NCI-H460 (cell line): ENCODE results near the gene KCNK5. TPM values are rescaled to one million over a fixed set of nuclear protein-coding genes. Genes with fewer than 3 reads are reported as not detected.

ENCODE experiments used
- DNase-seq: peaks from one replicate; pipeline ENCODE4 v3.0.0-alpha.2; 2016; ENCODE audit warnings: low read depth; ENCODE audit errors: extremely low read depth
- total RNA-seq: library from RNA; depleted of rRNA; stranded (reverse); fragments of >200 nt; shearing (Covaris generic); gene quantifications from 2 replicates; pipeline ENCODE4 v1.2.3, GENCODE V29; 2014

KCNK5 gene
- total RNA-seq, 1 experiment from 2014 or later: 0.74 TPM

DNA sequence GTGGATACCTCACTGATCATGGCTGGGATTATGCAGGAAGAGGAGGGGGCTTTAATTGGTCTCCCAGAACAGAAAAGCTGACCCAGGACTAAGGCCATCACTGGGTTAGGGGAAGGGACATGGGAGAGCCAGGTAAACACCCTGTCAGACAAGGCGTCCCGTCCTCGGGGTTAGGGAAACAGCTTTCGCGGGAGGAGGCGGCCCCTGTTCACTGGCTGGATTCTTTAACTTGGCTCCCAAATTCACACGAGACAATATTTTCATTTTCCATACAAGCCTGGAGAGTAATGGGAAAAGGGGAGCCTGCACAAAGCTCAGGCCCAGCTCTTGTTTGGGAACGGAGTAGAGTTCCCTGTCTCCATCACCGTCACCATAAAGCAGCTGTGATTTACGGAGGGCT lies 29.3 kb downstream of the KCNK5 start:
- DNase-seq: no peak

DNA sequence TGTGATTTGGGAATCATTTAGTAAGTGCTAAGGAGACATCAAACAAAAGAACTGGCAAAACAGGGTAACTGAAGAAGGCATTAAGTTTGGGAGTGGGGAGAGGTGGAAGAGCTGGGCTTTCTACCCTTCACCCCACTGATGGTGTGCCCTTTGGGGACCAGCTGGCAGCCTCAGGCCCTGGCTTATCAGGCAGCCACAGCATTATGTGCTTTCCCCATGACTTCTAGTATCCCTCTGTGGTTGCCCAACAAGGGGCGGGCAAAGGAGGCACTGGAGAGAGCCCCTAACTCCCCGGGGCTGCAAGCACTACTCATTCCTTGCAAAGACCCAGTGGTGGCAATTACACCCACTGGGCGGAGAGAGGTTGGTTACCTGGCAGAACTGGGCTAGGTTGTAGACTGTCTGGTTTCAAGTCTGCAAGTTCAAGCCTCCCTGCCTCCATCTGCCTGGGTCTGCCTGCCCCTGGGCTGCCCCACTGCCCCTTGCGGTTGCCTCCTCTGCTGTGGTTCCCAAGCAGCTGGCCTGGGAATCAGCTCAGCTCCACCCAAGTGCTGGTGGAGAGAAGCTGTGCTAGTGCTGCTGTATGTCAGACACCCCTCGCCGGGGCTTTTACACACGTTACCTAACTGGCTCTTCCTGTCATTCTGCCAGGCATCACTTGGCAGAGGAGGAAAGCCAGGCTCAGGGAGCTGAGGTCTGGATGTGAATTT lies 29.9 kb downstream of the KCNK5 start:
- DNase-seq: no peak

DNA sequence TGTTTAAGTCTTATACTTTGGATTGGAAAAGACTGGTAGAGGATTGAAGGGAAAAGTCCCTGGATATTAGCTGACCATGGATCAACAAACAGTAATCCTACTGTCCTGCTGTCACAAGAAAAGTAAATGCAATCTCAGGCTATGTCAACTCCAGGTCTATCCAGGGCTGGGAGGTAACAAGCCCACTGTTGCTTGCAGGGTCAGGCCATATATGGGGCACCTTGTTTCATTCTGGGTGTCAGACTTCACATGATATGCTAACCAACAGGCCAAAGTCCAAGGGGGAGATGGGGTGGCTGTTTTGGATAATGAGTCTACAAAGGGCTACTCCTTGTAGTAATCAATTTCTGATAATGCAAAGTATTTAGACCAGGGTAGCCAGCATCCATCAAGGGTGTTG lies 30.7 kb downstream of the KCNK5 start:
- DNase-seq: no peak

DNA sequence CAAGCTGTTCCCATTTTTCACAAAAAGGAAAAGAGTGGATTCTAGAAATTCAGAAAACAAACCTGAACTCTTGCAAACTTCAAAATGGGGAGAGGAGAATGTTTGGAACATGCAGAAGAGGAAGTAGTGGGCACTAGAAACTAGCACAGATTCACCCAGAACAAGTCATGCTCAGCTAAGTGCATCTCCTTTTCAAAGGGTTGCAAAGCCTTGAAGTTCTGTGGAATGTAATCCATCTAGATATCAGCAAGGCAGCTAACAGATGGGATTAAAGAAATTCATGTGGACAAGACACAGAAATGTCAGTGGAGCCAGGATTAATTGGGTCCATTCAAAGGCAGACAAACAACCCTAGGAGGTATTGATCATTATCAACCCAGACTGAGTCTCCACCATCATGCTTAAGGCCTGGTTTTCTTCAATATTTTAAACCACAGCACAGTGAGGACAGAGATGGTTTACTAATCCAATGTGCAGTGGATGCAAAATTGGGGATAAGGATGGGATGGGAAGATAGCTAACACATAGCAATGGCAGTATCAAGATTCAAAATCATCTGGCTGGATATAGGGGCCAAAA lies 31.3 kb downstream of the KCNK5 start:
- no peak for DNase-seq

DNA sequence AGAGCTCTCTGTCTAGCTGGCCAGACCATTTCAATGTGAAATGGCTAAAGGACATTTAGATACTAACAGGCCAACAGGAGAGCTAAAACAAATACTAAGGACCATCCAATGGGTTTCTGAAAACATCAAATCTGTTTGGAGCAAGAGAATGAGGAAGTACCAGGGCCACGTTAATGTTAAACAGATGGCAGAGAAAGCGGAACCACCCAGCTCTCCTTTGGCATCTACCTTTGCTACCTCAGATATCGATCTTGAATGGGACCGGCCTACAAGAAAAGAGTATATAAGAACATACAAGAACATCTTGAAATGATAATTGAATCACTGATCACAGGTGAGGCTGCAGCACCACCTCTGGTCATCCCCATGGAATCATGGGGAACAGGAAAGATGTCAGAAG lies 31.8 kb downstream of the KCNK5 start:
- no peak for DNase-seq

DNA sequence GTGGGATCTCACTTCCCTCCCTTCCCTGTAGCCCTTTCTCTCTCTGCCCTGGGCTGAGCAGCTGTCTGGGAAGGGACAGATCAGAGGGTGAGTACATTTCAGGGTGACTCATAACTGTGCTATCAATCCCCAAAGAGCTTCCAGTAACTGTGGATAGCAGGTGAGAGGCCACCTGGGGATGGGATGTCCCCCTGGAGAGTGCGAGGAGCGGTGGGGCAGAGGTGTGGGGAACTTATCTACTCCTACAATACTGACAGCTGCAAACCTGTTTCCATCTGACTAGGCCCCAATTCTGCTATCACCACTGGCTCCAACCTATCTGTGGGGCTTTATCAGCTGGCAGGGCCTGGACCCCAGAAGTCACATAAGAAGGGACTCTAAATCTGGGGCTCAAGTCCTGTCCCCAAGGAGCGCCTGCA lies 32.6 kb downstream of the KCNK5 start:
- no peak for DNase-seq

DNA sequence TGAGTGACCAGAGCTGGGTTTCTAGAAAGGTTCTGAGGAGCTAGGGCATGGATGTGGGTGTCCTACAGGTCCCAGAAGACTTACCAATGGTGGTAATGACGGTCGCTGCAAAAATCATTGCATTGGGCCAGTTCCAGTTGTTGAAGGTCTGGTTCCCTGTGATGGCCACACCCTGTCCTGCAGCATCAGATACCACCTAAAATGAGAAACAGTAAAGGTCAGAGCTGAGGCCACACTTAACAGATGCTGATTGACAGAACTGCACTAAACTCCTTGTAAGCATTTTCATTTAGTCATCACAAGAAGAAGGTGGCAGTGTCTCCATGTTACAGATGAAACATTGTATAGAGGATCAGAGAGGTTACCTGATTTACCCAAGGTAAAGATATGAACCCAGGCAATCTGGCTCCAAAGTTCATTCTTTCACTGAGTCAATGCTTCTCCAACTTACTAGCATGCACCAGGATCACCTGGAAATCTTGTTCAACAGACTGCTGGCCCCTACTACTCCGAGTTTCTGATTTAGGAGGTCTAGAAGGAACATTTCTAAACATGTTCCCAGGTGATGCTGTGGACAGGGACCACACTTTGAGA lies 33.4 kb downstream of the KCNK5 start:
- no peak for DNase-seq

DNA sequence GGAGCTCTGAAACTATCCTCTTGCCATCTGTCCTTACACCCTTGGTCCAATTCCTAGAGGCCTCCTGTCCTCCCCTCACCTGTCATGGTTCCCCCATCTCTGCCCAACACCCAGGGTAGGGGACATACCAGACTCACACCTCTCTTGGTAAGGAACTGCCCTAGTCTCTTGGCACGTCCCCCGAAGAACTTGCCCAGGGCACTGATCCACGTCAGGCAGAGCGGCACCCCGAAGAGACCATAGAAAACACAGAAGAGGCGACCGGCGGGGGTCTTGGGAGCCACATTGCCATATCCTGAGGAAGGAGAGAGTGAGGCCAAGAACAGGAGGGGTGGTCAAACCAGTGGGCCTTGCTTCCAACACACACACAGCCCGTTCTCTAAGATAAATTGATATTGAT lies 34.8 kb downstream of the KCNK5 start:
- DNase-seq: no peak

DNA sequence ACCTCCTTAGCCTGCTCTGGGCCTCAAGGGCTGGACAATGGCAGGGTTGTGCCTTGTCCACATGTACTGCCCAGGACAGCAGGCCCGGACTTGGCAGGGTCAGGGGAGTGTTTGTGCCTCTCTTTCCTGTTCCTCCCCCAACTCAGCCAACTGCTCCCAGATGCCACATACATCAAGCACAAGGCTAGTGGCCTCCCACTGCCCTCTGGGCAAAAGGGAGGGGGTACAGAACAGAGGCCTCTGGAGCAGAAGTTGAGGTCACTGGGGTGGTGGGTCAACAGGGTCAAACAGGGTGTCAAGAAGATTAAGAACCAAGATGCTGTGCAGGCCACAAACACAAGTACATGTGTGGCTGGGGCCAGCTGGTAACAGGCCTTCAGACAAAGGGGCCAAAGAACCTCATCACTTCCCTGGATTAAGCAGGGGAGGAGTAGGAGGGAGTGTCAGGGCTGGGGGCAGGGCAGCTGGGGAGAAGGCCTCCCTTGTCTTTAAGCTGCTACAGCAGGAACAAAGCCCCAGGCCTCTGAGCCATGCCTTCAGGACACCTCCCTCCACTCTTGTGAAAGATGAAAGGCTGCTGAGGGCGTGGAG lies 36.0 kb downstream of the KCNK5 start:
- no peak for DNase-seq

DNA sequence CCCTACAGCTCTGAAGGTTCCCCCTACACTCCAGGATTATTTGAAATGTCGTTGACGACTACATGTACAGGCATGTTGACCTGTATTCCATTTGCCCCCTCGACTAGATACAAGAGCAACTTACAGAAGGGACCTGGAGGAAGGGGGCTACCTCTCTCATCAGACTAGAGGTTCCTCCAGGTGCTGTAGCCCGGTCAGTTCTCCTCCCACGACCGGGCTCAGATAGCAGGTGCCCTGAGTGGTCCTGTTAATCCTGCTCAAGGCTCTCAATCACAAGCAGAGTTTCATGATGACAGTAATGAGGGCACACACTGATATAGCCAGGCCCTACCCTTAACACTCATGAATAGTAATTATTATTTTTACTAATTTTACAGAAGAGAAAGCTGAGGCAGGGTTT lies 36.5 kb downstream of the KCNK5 start:
- DNase-seq: no peak

DNA sequence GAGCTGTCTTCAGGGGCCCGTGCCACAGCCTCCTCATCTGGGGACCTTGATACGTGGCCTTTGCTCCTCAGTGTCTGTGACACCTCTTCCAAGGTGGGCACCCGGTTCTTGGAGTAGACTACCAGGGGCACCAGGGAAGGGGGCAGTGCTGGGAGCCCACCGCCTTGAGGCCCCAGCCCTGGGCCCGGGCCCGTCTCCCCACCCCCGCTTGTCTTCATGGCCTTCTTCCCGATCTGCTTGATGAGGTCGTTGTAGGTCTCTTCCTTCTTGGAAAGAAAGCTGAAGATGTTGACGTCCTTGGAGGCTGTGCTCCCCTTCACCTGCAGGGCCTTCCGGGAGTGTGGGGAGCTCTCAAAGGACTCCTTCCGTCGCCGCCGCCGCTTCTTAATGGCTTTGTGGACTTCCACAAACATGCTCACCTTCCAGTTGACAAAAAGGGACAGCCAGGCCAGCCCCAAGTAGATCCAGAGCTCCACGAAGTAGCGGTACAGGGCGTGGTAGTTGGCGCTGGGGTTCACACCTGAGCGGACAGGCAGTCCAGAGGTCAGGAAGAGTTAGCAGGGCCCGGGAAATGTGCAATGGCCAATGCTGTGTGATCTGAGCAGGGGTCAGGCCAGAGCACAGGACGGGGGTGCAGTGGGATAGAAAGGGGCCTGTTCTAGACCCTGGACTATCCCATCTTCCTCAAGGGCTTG lies 37.9 kb downstream of the KCNK5 start:
- no peak for DNase-seq

DNA sequence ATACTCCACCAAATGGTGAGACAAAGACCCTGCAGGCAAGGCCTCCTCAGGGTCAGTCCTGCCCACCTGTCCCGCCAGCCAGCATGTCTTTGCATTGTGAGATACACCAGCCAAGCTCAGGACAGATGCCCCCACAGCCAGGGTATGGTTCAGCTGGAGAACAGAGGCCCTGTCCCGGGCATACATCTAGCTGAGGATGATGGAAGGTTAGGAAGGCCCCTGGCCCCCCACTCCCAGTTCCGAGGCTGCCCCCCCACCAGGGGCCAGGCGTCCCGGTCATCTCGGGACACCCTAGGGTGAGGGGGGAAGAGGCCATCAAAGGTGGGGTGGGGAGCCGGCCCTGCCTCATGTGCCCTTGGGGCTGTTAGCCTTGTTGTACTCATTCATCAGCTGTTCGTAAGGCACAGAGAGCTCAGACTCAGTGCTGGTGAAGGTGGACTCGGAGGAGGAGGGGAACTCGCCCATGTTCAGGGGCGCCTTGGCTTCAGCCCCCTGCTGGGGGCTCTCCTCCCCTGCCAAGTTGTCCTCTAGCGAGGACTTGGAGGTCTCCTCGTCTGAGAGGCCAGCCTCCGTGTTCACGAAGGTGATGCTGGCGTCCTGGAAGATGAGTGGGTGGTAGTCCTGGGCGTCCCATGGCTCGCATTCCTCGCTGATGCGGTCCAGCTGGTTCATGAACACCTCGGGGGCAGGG lies 38.6 kb downstream of the KCNK5 start:
- DNase-seq: no peak

DNA sequence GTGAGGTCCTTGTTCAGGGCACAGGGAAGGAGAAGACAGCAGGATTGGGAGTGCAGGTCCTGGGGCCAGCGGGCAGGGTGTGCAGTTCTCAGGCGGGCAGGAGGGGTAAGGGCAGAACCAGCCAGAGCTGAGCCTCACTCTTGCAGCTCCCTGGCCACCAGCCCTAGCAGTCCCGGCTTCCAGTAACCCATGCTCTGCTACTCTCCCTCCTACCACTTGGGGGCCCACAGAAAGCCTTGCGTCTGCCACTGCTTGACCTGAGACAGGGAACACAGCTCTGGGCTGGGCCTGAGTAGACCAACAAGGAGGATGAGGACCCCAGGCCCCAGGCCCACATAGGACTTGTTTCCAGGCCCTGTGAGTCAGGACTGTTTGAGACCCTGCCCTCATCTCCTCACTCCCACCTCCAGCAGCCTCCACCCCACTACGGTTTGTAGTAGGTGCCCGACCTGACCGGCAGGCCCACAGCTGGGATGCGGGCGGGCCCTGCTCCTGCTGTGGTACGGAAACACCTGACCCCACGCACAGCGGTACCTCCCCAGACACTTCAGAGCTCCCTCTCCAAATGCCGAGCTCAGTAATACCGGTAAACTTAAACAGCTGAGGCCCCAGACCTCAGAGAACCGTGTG lies 39.2 kb downstream of the KCNK5 start:
- DNase-seq: no peak

DNA sequence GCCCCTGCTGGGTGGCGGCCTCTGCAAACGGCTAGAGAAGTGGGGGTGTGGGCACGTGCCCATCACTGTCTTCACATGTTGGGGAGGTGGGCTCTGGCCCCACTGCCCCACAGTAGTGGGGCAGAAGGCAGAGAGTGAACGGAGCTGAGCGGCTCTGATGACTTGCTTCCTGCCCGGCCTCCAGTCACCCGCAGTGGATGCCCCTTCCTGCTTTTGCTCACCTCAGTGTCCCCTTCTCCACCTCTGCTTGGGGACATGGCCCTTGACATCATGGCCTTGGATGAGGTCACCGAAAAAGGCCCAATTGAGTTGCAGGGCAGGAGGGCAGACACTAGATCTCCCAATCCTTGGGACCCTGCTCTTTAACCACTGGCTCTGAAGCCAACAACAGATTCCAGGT lies 40.1 kb downstream of the KCNK5 start:
- DNase-seq: no peak

DNA sequence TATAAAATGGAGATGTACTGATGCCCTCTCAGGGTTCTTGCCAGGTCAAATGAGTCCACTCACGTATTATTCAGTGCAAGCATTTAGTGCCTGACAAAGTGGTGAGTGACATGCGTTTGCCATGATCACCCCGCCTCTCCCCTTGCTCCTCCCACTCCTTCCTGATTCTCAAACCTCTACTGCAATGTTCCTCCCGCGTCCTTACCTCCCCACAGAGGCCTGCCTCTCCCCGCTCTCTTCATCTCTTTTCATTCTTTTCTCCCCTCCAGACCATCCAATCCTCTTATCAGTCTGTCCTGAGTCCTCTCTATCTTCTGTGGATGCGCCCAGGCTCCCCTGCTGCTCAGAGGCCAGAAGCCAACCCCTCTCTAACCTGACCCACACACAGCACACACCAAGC lies 40.7 kb downstream of the KCNK5 start:
- no peak for DNase-seq

DNA sequence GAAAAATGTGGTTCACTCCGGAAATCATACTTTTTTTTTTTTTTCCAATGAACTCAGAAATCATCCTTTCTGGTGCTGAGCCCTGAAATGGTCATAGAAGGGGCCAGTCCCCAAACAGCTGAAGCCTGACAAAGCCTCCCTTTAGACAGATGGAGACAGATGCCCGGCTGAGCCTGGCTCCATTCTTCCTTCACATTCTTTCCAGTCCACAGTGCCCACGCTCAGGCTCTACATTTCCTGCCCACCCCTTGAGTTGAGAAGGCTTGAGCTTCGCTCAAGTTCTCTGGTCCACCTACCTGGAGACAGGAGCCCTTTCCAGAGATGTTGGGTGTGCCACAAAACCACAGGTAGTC lies 41.2 kb downstream of the KCNK5 start:
- DNase-seq: no peak

DNA sequence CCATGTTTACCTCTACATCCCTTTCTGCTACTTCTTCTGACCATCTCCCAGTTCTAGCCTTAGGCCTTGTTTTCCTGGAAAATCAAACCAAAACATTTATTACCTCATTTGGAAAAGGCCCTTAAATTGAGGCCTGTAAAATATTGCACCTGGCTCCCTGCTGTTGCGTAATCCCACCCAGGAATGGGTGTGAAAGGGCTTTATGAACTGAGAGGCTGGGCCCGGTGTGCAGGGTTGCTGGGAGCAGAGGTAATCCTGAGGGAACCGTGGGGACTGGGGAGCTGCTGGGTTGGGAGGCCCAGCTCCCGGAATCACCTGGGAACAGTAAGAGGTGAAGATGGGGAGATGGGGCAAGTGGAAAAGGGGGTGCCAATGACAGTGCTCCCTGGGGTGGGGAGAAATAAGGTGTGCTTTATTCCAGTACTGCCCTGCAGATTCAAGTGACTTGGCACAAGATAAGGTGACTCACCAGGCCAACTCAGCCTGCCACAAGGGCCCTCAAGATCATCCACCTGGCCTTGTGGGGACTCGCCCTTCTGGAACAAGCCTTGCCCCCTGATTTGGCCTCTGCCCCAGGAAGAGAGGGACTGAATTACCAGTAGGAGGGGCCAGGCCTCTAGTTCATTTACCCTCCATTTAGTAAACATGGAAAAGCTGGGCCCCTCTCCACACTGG lies 44.2 kb downstream of the KCNK5 start:
- DNase-seq: no peak

DNA sequence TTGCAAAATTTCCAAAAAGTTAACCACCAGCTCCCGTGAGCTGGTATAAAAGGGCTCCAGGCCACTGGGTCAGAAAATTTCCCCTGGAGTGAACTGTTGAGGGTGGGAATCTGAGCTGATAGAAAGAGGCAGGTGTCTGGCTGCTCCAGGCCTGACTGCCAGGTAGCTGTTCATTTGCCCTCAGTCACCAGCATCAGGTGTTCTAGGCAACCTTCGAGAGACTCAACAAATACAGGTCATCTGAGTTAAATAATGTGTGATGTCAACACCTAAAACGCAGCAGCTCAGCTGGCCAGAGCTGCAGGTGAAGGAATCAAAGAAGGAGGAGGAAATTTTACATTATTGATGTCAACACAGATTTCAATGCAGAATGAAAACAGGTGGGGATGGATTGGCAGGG lies 46.7 kb downstream of the KCNK5 start:
- no peak for DNase-seq

DNA sequence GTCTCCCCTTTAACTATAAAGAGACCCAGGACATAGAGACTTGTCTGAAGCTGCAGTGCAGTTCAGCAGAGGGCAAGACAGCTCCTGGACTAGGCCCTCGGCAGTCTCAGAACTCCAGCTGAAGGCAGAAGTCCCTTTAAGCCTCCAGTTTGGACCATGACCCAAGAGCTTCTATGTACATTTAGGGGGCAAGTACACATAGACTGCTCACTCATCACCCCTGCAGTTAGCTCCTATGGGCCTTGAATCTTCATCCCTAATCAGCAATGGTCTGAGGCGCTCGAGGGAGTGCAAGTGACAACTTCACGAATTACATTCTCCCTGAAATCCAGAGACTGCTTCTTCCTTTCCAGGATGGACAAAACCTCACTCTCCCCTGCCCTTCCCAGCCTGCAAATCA lies 47.4 kb downstream of the KCNK5 start:
- no peak for DNase-seq

DNA sequence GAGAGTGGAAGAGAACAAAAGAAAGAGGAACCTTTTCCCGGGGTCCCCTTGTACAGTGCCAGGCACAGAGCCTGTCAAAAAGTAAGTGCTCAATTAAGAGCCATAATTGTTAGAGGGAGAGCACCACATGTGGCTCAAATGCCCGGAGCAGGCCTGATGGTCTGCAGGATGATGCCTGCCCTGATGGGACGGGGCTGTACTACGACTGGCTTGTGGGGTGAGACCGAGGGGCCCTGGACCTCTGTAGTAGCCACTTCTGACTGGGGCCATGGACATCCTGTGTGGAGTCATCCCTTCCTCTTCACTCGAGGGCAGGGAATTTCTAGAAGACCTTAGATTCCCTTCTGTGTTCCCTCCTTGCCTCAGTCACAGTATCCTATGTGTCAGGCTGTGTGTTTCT lies 47.9 kb downstream of the KCNK5 start:
- DNase-seq: no peak
